Thyroid gland (tissue), 4 donors: ENCODE data around the gene MXD4. TPM values are rescaled to one million over a fixed set of nuclear protein-coding genes. Genes with fewer than 3 reads are reported as not detected.

Experiments used
- DNase-seq, 2 donors: peaks; one replicate each; pipeline ENCODE4 v3.0.0-alpha.2; 2019
- H3K27ac ChIP-seq, 3 donors: fragments of 200-600 bp; sonication (generic); 1 replicate in 2 of 3; 2 replicates in 1 of 3; pipeline ENCODE4 v1.5.1; 2016 to 2019; ENCODE audit warnings: mild to moderate bottlenecking in 1 of 3, moderate library complexity in 1 of 3
- H3K27me3 ChIP-seq: fragments of 200-600 bp; sonication (generic); one replicate; pipeline ENCODE4 v1.5.1; 2019
- H3K36me3 ChIP-seq, 2 donors: fragments of 200-600 bp; sonication (generic); one replicate each; pipeline ENCODE4 v1.5.1; 2016 to 2019
- H3K4me1 ChIP-seq, 2 donors: fragments of 200-600 bp; sonication (generic); one replicate each; pipeline ENCODE4 v1.5.1; 2017 to 2019
- H3K4me3 ChIP-seq, 3 donors: fragments of 200-600 bp; sonication (generic); replicated peaks in 1 of 3; 1 replicate in 2 of 3; 2 replicates in 1 of 3; pipeline ENCODE4 v1.5.1; 2016; ENCODE audit warnings: mild to moderate bottlenecking in 1 of 3
- H3K9me3 ChIP-seq: fragments of 200-600 bp; sonication (generic); one replicate; pipeline ENCODE4 v1.5.1; 2017
- CTCF ChIP-seq, 6 experiments: fragments of 200-600 bp in 3 of 6; fragments of 450-650 bp in 3 of 6; sonication (generic) in 3 of 6; IDR thresholded peaks; one replicate each; pipeline ENCODE4 v1.5.1; 2016 to 2019; ENCODE audit warnings: antibody characterized with exemption in 6 of 6, mild to moderate bottlenecking in 2 of 6, inconsistent platforms in 1 of 6, moderate library complexity in 1 of 6
- POLR2A ChIP-seq, 2 donors: fragments of 450-650 bp; IDR thresholded peaks; one replicate each; pipeline ENCODE4 v1.6.1; 2017; ENCODE audit warnings: antibody characterized with exemption in 2 of 2, mild to moderate bottlenecking in 2 of 2, moderate library complexity in 1 of 2
- WGBS, 2 donors: methylation state at CpG; one replicate each; pipeline ENCODE4 v1.1.5; 2017; 5-methylcytosine and 5-hydroxymethylcytosine counted together
- intact Hi-C: fragments of 100-400 bp; cut with DNase I; formaldehyde crosslinking; loops from one replicate; pipeline ENCODE4 v1.15.1; 2023
- total RNA-seq, 4 donors: library from RNA; depleted of rRNA; stranded (reverse); fragments of >200 nt; gene quantifications; one replicate each; pipeline ENCODE4 v1.2.3, GENCODE V29; 2016

Gene MXD4
- total RNA-seq, 4 donors from 2014 or later, result 48.1 to 102 (median 61.9) TPM

DNA sequence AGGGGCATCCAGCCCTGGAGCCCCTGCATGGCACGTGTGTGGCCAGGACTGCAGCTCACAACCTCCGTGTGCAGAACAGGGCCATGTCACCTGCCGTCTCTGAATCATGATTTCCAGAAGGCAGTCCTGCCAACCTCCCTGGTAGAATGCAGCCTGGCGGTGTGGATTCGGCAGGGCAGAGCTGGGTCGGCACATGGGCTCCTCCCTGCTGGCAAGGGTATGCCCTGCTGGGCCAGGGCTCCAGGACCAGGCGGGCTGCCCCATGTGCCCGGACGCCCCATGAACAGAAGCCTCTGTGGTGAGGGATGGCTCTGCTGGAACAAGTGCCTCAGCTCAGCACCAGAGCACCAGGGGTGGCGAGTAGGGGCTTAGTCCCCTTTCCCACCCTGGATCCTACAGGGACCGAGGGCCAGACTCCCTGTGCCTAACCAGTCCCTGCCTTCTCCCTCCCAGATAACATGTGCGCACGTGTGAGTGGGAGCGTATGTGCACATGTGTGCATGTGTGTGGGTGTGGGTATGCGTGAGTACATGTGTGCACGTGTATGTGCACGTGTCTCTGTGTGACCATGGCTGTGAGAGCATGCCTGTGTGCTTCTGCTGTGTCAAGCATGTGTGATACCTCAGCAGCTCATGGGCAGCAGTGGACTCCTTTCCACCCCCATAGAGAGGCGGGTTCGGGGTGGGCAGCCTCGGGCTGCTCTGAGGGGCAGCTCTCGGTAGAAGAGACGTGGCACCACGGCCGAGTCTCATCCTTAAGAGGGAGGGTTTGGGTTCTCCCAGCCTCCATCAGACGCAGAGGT, 10.3 kb upstream of the MXD4 start:
- no peaks in the 10 kb centered on the region for H3K9me3 ChIP-seq
- 91 to 94% methylated on average over 18 to 23 of the region's 25 CpGs for WGBS, 2 donors
- intact Hi-C loops, result no loop called here
- DNase-seq, result no peak
- no peak overlapping the region for H3K27ac ChIP-seq
- no peaks in the 10 kb centered on the region for H3K4me1 ChIP-seq
- H3K36me3 ChIP-seq, result no peaks in the 10 kb centered on the region
- no peak overlapping the region for H3K4me3 ChIP-seq
- TF ChIP-seq POLR2A (IDR thresholded peaks at IDR 0.05) (no peak), CTCF (IDR thresholded peaks at IDR 0.05) (no peak)
- H3K27me3 ChIP-seq, result no peaks in the 10 kb centered on the region

- peaks cover 4% of the 10 kb centered on the region in 2 donors for H3K4me1 ChIP-seq
- H3K4me3 ChIP-seq, result no peak overlapping the region
- no peaks in the 10 kb centered on the region for H3K9me3 ChIP-seq
- WGBS, 2 donors, result 89 to 94% methylated on average over 9 to 10 of the region's 27 CpGs
- intact Hi-C loops, result no loop called here
- TF ChIP-seq POLR2A (IDR thresholded peaks at IDR 0.05), result no peak
- no peaks in the 10 kb centered on the region for H3K36me3 ChIP-seq
- no peaks in the 10 kb centered on the region for H3K27me3 ChIP-seq
- H3K27ac ChIP-seq, result no peak overlapping the region
- DNase-seq, result no peak
Observed at GRCh38 chr4:2271279-2272025, 9.5 kb upstream of the MXD4 start.

DNA sequence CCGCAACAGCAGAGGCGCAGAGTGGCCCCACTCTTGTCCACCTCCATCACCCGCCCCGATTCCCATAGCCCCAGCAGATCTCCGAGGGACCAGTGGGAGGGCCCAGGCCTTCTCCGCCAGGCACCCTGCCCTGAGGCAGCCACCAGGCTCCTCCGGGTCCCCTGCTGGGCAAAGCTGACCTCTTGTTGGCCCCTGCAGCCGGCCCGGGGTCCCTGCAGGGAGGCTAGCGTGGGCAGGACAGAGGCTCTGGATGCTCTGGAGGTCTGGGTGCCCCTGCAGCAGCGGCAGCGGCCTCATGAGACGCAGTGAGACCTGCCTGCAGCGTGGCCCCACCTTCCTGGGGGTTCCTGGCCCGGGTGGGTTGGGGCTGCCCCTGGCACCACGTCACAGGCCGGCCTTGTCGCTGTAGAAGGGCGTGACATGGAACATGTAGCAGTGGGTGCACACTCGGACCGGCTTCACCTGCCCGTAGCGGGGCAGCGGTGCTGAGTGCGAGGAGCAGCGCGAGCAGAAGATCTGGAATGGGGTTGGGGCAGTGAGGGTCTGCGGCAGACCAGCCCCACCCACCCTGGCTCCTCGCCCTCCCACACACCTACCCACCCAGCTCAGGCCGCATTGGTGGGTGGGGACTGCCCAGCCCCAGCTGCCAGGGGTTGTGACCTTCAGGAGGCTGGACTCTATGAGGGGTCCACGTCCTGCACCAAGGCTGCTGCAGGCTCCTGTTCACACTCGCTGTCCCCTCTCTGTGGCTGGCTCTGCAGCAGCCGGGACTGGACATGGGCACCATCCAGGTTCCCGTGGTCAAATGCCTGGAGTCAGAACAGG, 8.6 kb upstream of the MXD4 start:
- Histone ChIP-seq H3K27me3 (no peaks in the 10 kb centered on the region), H3K27ac (no peak overlapping the region), H3K36me3 (no peaks in the 10 kb centered on the region), H3K9me3 (no peaks in the 10 kb centered on the region), H3K4me3 (no peak overlapping the region), H3K4me1 (peaks cover 11 to 13% of the 10 kb centered on the region in 2 donors)
- no peak for DNase-seq
- TF ChIP-seq CTCF (IDR thresholded peaks at IDR 0.05), result no peak
- TF ChIP-seq POLR2A (IDR thresholded peaks at IDR 0.05), result no peak
- 94 to 96% methylated on average over 17 to 25 of the region's 34 CpGs for WGBS, 2 donors
- intact Hi-C loops, result no loop called here

DNA sequence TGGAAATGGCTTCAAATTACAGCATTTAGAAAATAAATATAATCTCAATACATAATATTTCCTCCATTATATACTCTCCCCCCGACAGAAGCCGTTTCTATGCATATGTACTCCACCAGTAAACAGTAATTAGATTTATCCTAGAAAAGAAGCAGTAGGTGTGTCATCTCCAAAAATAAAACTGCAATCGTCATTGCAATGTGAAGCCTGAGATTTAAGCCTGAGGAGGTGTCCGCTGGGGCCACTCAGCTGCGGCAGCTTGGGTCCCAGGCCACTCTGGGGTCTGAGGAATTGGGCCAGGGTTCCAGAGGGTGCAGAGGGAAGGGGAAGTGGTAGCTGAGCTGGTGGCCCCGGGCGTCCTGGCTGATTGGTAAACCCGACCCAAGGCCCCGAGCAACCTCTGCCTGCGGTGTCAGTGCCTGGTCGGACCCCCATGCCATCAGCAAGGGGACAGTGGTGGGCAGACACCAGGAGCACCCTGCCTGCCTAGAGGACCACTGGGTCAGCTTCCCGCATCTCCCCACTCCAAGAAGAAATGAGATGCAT, 7.8 kb upstream of the MXD4 start:
- WGBS, 2 donors, result 87 to 93% methylated on average over 12 of the region's 12 CpGs
- H3K27ac ChIP-seq, result no peak overlapping the region
- no peak for DNase-seq
- no peak for TF ChIP-seq CTCF (IDR thresholded peaks at IDR 0.05)
- no peak for TF ChIP-seq POLR2A (IDR thresholded peaks at IDR 0.05)
- no peaks in the 10 kb centered on the region for H3K27me3 ChIP-seq
- H3K4me1 ChIP-seq, result peaks cover 11 to 18% of the 10 kb centered on the region in 2 donors
- intact Hi-C loops, result no loop called here
- no peaks in the 10 kb centered on the region for H3K9me3 ChIP-seq
- H3K4me3 ChIP-seq, result no peak overlapping the region
- H3K36me3 ChIP-seq, result no peaks in the 10 kb centered on the region

DNA sequence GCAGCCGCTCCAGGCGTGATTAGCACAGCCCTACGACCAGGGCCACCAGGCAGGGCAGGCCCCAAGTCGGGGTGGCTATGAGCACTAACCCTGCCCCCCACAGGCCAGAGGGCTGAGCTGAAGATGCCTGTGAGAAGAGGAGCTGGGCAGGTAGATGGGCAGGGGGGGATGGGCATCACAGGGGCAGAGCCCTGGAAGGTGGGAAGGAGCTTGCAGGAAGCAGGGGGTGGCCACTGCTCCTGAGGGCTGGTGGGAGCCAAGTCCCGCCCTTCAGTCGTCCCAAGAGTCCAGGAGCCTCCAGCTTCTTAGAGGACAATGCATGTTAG, 7.3 kb upstream of the MXD4 start:
- Histone ChIP-seq H3K27me3 (no peaks in the 10 kb centered on the region), H3K4me1 (peaks cover 11 to 18% of the 10 kb centered on the region in 2 donors), H3K36me3 (no peaks in the 10 kb centered on the region), H3K4me3 (no peak overlapping the region), H3K27ac (no peak overlapping the region), H3K9me3 (no peaks in the 10 kb centered on the region)
- TF ChIP-seq CTCF (IDR thresholded peaks at IDR 0.05), result no peak
- TF ChIP-seq POLR2A (IDR thresholded peaks at IDR 0.05), result no peak
- WGBS, 2 donors, result 63 to 65% methylated on average over 2 to 4 of the region's 6 CpGs
- no peak for DNase-seq
- intact Hi-C loops, result no loop called here
